ENCODE measurements around the gene GPS1.

The GPS1 gene

GRCh38 chr17:82062984-82063368, 11.3 kb downstream of the GPS1 start:
- H3K27me3 ChIP-seq (ENCODE audit: control insufficient read depth, insufficient read depth, low read length) = no peaks in the 10 kb centered on the region
- H3K27ac ChIP-seq (ENCODE audit: low read depth, low read length) = no peak overlapping the region
- H3K4me1 ChIP-seq (ENCODE audit: control insufficient read depth, insufficient read depth, low read length) = no peaks in the 10 kb centered on the region
- no peak overlapping the region for H3K9ac ChIP-seq (ENCODE audit: low read length)
- no peak overlapping the region for H3K4me3 ChIP-seq (ENCODE audit: low read length)
- peaks cover 23% of the 10 kb centered on the region for H3K36me3 ChIP-seq (ENCODE audit: control insufficient read depth, insufficient read depth, low read length)

- H3K27ac ChIP-seq (ENCODE audit: low read depth, low read length) = no peak overlapping the region
- no peaks in the 10 kb centered on the region for H3K27me3 ChIP-seq (ENCODE audit: control insufficient read depth, insufficient read depth, low read length)
- peaks cover 18% of the 10 kb centered on the region for H3K36me3 ChIP-seq (ENCODE audit: control insufficient read depth, insufficient read depth, low read length)
- no peak overlapping the region for H3K4me3 ChIP-seq (ENCODE audit: low read length)
- no peaks in the 10 kb centered on the region for H3K4me1 ChIP-seq (ENCODE audit: control insufficient read depth, insufficient read depth, low read length)
- H3K9ac ChIP-seq (ENCODE audit: low read length) = no peak overlapping the region
Observed at GRCh38 chr17:82063424-82064415, 12.0 kb downstream of the GPS1 start.

DNA sequence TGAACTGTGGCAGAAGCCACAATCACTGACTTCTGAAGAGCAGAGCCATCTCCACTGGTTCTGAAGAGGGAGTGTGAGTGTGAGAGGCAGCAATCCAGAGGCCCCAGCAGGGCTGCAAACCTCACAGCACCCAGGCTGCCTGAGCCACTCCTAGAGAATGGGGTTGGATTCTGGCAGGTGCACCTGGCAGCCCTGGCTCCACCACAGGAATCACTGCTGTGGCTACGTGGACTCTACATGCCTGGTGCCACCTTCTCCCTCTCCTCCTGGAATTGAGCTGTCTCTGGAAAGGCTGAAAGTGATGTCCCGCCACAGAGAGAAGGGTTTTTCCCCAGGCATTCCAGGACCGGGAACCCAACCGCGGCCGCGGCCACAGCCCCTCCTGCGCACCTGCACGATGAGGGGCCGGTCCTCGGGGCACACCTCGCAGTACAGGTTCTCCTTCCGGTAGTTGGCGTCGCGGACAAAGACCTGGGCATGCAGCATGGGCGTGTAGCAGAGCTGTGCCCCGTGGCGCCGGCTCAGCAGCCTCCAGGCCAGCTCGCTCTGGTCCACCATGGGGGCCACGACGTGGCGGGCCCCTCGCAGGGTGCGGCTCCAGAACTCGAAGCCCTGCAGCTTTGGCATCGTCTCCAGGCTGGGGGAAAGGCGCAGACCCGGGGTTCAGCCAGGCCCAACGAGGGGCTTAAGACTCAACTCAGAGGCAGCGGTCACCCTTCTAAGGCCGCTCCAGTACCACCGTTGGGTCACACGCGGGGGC, 12.9 kb downstream of the GPS1 start:
- peaks cover 18% of the 10 kb centered on the region for H3K36me3 ChIP-seq (ENCODE audit: control insufficient read depth, insufficient read depth, low read length)
- H3K27ac ChIP-seq (ENCODE audit: low read depth, low read length) = peak overlapping the region; percentile 68
- no peaks in the 10 kb centered on the region for H3K27me3 ChIP-seq (ENCODE audit: control insufficient read depth, insufficient read depth, low read length)
- H3K9ac ChIP-seq (ENCODE audit: low read length) = peak overlapping the region; percentile 40
- peak overlapping the region; percentile 78 for H3K4me3 ChIP-seq (ENCODE audit: low read length)
- no peaks in the 10 kb centered on the region for H3K4me1 ChIP-seq (ENCODE audit: control insufficient read depth, insufficient read depth, low read length)

- no peaks in the 10 kb centered on the region for H3K27me3 ChIP-seq (ENCODE audit: control insufficient read depth, insufficient read depth, low read length)
- H3K27ac ChIP-seq (ENCODE audit: low read depth, low read length) = peak overlapping the region; percentile 68
- H3K36me3 ChIP-seq (ENCODE audit: control insufficient read depth, insufficient read depth, low read length) = peaks cover 18% of the 10 kb centered on the region
- H3K4me1 ChIP-seq (ENCODE audit: control insufficient read depth, insufficient read depth, low read length) = no peaks in the 10 kb centered on the region
- H3K9ac ChIP-seq (ENCODE audit: low read length) = peak overlapping the region; percentile 40
- H3K4me3 ChIP-seq (ENCODE audit: low read length) = peak overlapping the region; percentile 78
Observed at GRCh38 chr17:82065193-82065637, 13.5 kb downstream of the GPS1 start.

DNA sequence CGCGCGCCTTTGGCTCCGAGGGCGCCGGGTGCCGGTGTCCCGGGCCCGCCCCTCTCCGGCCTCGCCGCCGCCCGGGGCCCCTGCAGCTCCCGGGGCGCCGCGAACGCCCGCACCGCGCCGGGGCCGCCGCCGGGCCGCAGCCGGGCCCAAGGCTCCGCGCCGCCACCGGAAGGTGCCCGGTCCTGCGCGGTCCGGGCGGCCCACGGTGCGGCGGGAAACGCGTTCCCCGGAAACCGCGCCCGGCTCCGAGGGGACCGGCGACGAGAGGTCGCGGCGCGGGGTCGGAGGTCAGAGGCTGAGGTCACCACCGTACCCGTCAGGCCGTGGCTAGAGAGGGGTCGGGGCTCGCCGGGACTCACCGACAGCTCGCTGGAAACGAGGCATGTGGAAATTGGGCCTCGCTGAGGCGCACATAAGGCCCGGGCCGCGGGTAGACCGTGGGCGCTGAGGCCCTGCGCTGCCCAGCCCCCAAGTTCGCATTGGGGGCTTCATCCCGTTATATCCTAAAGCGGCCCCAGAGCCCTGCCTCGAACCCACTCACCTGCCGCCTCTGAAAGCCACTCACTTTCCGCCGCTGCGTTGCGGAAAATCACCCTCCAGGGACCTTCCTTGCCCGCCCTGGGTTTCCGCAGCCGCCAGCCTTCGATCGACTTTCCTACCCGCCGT, 14.1 kb downstream of the GPS1 start, which contains the start of gene DUS1L:
TSS of gene DUS1L (minus strand) at position 167 of the 666 bp plus-strand sequence. CDS start 745 bp downstream, outside the sequence.
- Histone ChIP-seq H3K9ac (ENCODE audit: low read length) (peak within 1 kb of the TSS; percentile 80), H3K4me3 (ENCODE audit: low read length) (peak within 1 kb of the TSS; percentile 88)

DNA sequence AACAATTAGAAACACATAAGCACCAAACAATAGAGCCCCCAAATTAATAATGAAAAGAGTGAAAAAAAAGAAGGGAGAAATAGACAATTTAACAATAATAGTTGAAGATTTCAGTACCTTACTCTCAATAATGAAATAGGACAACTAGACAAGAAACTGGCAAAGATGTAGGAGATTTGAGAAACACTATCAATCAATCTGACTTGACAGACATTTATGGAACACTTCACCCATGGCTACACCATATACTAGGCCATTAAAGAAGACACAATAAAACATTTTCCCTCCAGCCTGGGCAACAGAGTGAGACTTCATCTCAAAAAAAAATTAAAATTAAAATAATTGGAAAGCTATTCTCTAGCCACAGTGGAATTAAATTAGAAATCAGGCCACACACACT, 18.9 kb downstream of the GPS1 start:
- Histone ChIP-seq H3K27me3 (ENCODE audit: control insufficient read depth, insufficient read depth, low read length) (no peaks in the 10 kb centered on the region), H3K4me3 (ENCODE audit: low read length) (no peak overlapping the region), H3K36me3 (ENCODE audit: control insufficient read depth, insufficient read depth, low read length) (no peaks in the 10 kb centered on the region), H3K4me1 (ENCODE audit: control insufficient read depth, insufficient read depth, low read length) (no peaks in the 10 kb centered on the region), H3K27ac (ENCODE audit: low read depth, low read length) (no peak overlapping the region), H3K9ac (ENCODE audit: low read length) (no peak overlapping the region)

More for the DNA sequence above, 14.1 kb downstream of the GPS1 start, which contains the start of gene DUS1L:
- Histone ChIP-seq H3K27ac (ENCODE audit: low read depth, low read length) (peak within 1 kb of the TSS; percentile 92), H3K27me3 (ENCODE audit: control insufficient read depth, insufficient read depth, low read length) (no peaks in the 10 kb centered on the region), H3K4me1 (ENCODE audit: control insufficient read depth, insufficient read depth, low read length) (no peaks in the 10 kb centered on the region), H3K36me3 (ENCODE audit: control insufficient read depth, insufficient read depth, low read length) (peaks cover 16% of the 10 kb centered on the region)

GRCh38 chr17:82072827-82073226, 21.1 kb downstream of the GPS1 start:
- no peaks in the 10 kb centered on the region for H3K27me3 ChIP-seq (ENCODE audit: control insufficient read depth, insufficient read depth, low read length)
- H3K4me1 ChIP-seq (ENCODE audit: control insufficient read depth, insufficient read depth, low read length) = no peaks in the 10 kb centered on the region
- H3K36me3 ChIP-seq (ENCODE audit: control insufficient read depth, insufficient read depth, low read length) = no peaks in the 10 kb centered on the region
- no peak overlapping the region for H3K4me3 ChIP-seq (ENCODE audit: low read length)
- H3K9ac ChIP-seq (ENCODE audit: low read length) = no peak overlapping the region
- no peak overlapping the region for H3K27ac ChIP-seq (ENCODE audit: low read depth, low read length)

- H3K4me3 ChIP-seq (ENCODE audit: low read length) = no peak overlapping the region
- no peaks in the 10 kb centered on the region for H3K4me1 ChIP-seq (ENCODE audit: control insufficient read depth, insufficient read depth, low read length)
- no peaks in the 10 kb centered on the region for H3K27me3 ChIP-seq (ENCODE audit: control insufficient read depth, insufficient read depth, low read length)
- H3K27ac ChIP-seq (ENCODE audit: low read depth, low read length) = no peak overlapping the region
- no peaks in the 10 kb centered on the region for H3K36me3 ChIP-seq (ENCODE audit: control insufficient read depth, insufficient read depth, low read length)
- no peak overlapping the region for H3K9ac ChIP-seq (ENCODE audit: low read length)
Observed at GRCh38 chr17:82073446-82073845, 21.7 kb downstream of the GPS1 start.

GRCh38 chr17:82076018-82076784, 24.5 kb downstream of the GPS1 start:
- Histone ChIP-seq H3K4me1 (ENCODE audit: control insufficient read depth, insufficient read depth, low read length) (no peaks in the 10 kb centered on the region), H3K27ac (ENCODE audit: low read depth, low read length) (no peak overlapping the region), H3K9ac (ENCODE audit: low read length) (no peak overlapping the region), H3K4me3 (ENCODE audit: low read length) (no peak overlapping the region), H3K36me3 (ENCODE audit: control insufficient read depth, insufficient read depth, low read length) (peaks cover 7% of the 10 kb centered on the region), H3K27me3 (ENCODE audit: control insufficient read depth, insufficient read depth, low read length) (no peaks in the 10 kb centered on the region)

GRCh38 chr17:82076785-82077591, 25.3 kb downstream of the GPS1 start:
- H3K27ac ChIP-seq (ENCODE audit: low read depth, low read length) = no peak overlapping the region
- H3K27me3 ChIP-seq (ENCODE audit: control insufficient read depth, insufficient read depth, low read length) = no peaks in the 10 kb centered on the region
- no peak overlapping the region for H3K4me3 ChIP-seq (ENCODE audit: low read length)
- peaks cover 7% of the 10 kb centered on the region for H3K36me3 ChIP-seq (ENCODE audit: control insufficient read depth, insufficient read depth, low read length)
- no peaks in the 10 kb centered on the region for H3K4me1 ChIP-seq (ENCODE audit: control insufficient read depth, insufficient read depth, low read length)
- no peak overlapping the region for H3K9ac ChIP-seq (ENCODE audit: low read length)

Measured in rectal smooth muscle tissue (tissue), 1 donor.